Measurements from ENCODE around the gene LAT. TPM values are rescaled to one million over a fixed set of nuclear protein-coding genes. Genes with fewer than 3 reads are reported as not detected.
"Not testable (repeated sequence)": the region's sequence is repeated elsewhere in the genome, so short reads cannot be mapped to it uniquely, and the experiment has no call there.

LAT gene
- total and polyA plus RNA-seq, 8 donors, result 1.9 to 26.0 (median 2.7) TPM

DNA sequence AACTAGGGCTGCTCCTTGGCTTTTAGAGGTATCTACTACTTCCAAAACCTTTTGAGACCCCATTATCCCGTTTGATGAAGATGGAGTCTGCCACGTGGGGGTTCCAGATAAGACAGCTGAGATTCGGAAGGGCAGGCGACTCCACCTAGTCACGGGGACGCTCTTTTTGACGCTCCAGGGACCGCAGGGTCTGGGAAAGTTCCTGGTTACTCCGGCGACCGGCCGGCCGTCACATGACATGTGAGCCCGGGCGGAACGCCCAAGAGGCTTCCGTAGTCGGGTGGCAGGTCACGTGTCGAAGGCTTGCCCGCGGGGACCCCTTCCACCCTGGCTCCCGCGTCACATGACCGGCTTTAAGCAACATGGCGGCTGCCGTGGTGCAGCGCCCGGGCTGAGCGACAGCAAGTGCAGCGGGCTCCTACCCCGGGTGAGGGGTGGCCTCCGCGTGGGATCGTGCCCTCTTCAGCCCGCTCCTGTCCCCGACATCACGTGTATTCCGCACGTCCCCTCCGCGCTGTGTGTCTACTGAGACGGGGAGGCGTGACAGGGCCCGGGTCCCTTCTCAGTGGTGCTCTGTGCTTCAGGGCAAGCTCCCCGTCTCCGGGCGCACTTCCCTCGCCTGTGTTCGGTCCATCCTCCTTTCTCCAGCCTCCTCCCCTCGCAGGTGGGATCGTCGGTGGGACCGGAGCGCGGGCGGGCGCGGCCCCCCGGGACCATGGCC is 10.3 kb upstream of the LAT start, which contains the start of gene SPNS1:
SPNS1 (plus strand) TSS at position 342 of the 721 bp plus-strand sequence; CDS start at position 716, 374 bp downstream.
- H3K4me1 ChIP-seq, result peaks cover 0 to 9% (median 6%) of the 10 kb centered on the region in 3 donors
- H3K27me3 ChIP-seq, result no peaks in the 10 kb centered on the region
- H3K4me3 ChIP-seq, result peak within 1 kb of the TSS; percentile 90 to 99 (median 94)
- H3K9me3 ChIP-seq, result no peaks in the 10 kb centered on the region
- H3K27ac ChIP-seq, result peak within 1 kb of the TSS in 3 of 4 donors; percentile 38 to 61 (median 59)
- DNase-seq, result peak; percentile 96 to 99 (median 97)
- TF ChIP-seq, protein P1, sequence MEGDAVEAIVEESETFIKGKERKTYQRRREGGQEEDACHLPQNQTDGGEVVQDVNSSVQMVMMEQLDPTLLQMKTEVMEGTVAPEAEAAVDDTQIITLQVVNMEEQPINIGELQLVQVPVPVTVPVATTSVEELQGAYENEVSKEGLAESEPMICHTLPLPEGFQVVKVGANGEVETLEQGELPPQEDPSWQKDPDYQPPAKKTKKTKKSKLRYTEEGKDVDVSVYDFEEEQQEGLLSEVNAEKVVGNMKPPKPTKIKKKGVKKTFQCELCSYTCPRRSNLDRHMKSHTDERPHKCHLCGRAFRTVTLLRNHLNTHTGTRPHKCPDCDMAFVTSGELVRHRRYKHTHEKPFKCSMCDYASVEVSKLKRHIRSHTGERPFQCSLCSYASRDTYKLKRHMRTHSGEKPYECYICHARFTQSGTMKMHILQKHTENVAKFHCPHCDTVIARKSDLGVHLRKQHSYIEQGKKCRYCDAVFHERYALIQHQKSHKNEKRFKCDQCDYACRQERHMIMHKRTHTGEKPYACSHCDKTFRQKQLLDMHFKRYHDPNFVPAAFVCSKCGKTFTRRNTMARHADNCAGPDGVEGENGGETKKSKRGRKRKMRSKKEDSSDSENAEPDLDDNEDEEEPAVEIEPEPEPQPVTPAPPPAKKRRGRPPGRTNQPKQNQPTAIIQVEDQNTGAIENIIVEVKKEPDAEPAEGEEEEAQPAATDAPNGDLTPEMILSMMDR (IDR thresholded peaks at IDR 0.05), result no peak
- no peaks in the 10 kb centered on the region for H3K36me3 ChIP-seq
- WGBS, 2 donors, result 0% methylated on average over 59 to 60 of the region's 60 CpGs
- FAIRE-seq, result no peak
- intact Hi-C loops (cut with DNase I), result no loop called here
- ATAC-seq, result peak; percentile 95 to 99 (median 98)

DNA sequence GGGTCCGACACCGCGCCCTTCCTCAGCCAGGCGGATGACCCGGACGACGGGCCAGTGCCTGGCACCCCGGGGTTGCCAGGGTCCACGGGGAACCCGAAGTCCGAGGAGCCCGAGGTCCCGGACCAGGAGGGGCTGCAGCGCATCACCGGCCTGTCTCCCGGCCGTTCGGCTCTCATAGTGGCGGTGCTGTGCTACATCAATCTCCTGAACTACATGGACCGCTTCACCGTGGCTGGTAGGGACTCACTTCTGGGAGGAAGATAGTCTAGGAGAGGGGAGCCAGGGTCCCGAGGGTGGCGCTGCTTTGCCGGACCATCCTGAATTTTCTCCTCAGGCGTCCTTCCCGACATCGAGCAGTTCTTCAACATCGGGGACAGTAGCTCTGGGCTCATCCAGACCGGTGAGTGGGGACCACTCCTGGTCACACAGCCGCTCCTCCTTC is 9.7 kb upstream of the LAT start:
- 5% methylated on average over 30 of the region's 30 CpGs for WGBS, 2 donors
- H3K4me1 ChIP-seq, result peaks cover 0 to 9% (median 6%) of the 10 kb centered on the region in 3 donors
- H3K27me3 ChIP-seq, result no peaks in the 10 kb centered on the region
- TF ChIP-seq, protein P1 (IDR thresholded peaks at IDR 0.05), result no peak
- FAIRE-seq, result no peak
- H3K9me3 ChIP-seq, result no peaks in the 10 kb centered on the region
- intact Hi-C loops (cut with DNase I), result no loop called here
- DNase-seq, result peak in 2 of 6 donors; percentile 23 to 46
- peak in 1 of 4 donors; percentile 4 for ATAC-seq
- H3K36me3 ChIP-seq, result no peaks in the 10 kb centered on the region
- H3K4me3 ChIP-seq, result peak overlapping the region; percentile 90 to 99 (median 94)
- H3K27ac ChIP-seq, result peak overlapping the region in 1 of 4 donors; percentile 30

DNA sequence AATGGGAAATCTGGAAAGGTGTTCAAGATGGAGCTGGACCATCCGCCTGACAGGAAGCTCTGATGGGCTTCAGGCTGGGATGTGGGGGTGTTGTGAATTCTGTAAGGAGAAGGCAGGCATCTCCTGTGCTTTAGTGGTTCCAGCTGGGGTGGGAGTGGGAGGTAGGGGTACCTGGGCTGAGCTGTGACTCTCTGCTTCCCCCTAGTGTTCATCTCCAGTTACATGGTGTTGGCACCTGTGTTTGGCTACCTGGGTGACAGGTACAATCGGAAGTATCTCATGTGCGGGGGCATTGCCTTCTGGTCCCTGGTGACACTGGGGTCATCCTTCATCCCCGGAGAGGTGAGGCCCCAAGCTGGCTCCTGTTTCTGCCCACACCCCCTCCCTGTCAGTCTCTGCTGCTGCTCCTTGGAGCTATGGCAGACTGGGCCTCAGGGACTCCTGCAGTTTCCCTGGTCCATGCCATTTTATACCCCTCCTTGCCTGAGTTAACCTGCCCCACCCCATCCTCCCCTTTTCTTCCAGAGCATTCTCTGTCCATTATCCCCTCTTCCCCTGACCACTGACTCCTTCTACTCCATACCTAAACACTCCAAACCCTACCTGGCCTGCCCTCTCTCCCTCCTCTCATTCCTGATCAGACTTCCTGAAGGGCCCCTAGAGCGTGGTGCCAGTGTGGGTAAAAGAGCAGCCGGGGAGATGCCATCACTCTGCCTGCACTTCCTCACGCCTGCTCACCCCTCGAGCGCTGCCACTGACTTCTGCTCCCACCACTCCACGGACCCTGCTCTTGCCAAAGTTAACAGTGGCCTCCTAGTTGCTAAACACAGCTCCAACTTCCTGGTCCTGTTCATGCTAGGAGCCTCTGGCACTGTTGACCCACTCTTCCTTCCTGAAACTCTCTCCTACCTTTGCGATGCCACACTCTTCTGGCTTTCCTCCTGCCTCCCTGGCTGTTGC is 6.9 kb upstream of the LAT start:
- ATAC-seq (peak in 1 of 4 donors; percentile 17), FAIRE-seq (no peak), DNase-seq (peak in 1 of 6 donors; percentile 20)
- no peak overlapping the region for H3K27ac ChIP-seq
- H3K36me3 ChIP-seq, result no peaks in the 10 kb centered on the region
- TF ChIP-seq, protein P1 (IDR thresholded peaks at IDR 0.05), result peak; percentile 42 to 56 (median 48)
- no peaks in the 10 kb centered on the region for H3K27me3 ChIP-seq
- WGBS, 2 donors, result 62 to 69% methylated on average over 10 to 11 of the region's 11 CpGs
- intact Hi-C loops (cut with DNase I), result no loop called here
- H3K9me3 ChIP-seq, result no peaks in the 10 kb centered on the region
- H3K4me3 ChIP-seq, result no peak overlapping the region
- peaks cover 0 to 9% (median 6%) of the 10 kb centered on the region in 3 donors for H3K4me1 ChIP-seq

DNA sequence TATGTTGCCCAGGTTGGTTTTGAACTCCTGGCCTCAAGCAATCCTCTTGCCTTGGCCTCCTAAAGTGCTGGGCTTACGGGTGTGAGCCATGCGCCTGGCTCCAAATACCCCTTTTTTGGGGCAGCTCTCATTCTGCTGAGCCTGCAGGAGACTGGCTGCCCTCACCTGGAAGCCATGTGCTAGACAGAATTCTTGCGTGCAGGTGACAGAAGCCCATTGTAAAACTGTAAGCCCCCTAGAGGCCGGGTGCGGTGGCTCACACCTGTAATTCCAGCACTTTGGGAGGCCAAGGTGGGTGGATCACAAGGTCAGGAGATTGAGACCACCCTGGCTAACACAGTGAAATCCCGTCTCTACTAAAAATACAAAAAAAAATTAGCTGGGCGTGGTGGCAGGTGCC is 4.5 kb upstream of the LAT start:
- H3K27me3 ChIP-seq; H3K4me1 ChIP-seq; FAIRE-seq; H3K27ac ChIP-seq; H3K4me3 ChIP-seq; intact Hi-C loops (cut with DNase I); H3K9me3 ChIP-seq; DNase-seq; ATAC-seq: not testable (repeated sequence)
- peaks cover 0 to 11% (median 0%) of the 10 kb centered on the region in 3 donors for H3K36me3 ChIP-seq
- 86 to 96% methylated on average over 6 to 7 of the region's 7 CpGs for WGBS, 2 donors

DNA sequence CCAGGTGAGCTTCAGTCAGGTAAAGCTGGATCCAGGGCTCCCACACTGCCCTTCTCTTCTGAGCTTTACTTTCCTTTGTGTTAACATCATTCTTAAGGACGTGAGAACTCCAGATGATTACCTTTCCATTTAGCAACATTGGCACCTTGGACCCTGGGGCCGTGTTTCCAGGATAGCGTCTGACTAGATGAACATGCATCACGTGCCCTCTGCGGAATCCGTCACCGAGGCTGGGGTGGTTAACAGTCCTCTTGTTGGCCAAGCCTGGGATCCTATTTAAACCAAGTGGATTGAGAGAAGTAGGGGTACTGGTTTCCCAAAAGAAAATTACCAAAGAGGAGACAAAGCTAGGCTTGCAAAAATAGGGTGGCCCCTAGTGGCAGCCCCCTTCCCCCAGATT is 3.9 kb upstream of the LAT start:
- no peak for DNase-seq
- intact Hi-C loops (cut with DNase I), result no loop called here

More for the DNA sequence above, 3.9 kb upstream of the LAT start:
- Histone ChIP-seq H3K36me3 (peaks cover 0 to 11% (median 0%) of the 10 kb centered on the region in 3 donors), H3K4me3 (no peak overlapping the region), H3K9me3 (no peaks in the 10 kb centered on the region), H3K27ac (no peak overlapping the region), H3K27me3 (no peaks in the 10 kb centered on the region), H3K4me1 (peaks cover 0 to 2% (median 0%) of the 10 kb centered on the region in 3 donors)
- TF ChIP-seq, protein P1 (IDR thresholded peaks at IDR 0.05), result no peak
- whole genome bisulfite sequencing, 2 donors, result 96 to 97% methylated on average over 7 of the region's 7 CpGs
- ATAC-seq (no peak), FAIRE-seq (no peak)
